GM21717 (cell line): ENCODE measurements around the gene PFKFB2.

Source experiments
- ATAC-seq: cut with Tn5 transposase; IDR thresholded peaks from one replicate; pipeline ENCODE4 v1.9.1; 2021; ENCODE audit warnings: mild to moderate bottlenecking, moderate library complexity; ENCODE audit not compliant: unreplicated experiment

The PFKFB2 gene

DNA sequence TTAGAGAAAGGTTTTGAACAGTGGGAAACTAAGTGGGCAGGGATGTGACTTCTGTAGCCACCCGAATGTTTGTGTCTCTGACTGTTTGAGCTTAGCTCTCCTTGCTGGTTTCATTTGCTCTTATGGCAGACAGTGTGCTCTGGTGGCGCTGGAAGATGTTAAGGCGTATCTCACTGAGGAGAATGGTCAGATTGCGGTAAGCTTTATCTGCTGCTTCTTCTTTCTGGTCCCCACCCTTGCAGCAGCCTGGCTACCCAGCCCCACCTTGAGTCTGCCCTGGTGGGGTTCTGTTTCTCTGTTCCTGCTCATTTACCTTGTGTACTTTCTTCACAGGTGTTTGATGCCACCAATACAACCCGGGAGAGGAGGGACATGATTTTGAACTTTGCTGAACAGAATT is 9.9 kb downstream of the PFKFB2 start:
- no peak for ATAC-seq

DNA sequence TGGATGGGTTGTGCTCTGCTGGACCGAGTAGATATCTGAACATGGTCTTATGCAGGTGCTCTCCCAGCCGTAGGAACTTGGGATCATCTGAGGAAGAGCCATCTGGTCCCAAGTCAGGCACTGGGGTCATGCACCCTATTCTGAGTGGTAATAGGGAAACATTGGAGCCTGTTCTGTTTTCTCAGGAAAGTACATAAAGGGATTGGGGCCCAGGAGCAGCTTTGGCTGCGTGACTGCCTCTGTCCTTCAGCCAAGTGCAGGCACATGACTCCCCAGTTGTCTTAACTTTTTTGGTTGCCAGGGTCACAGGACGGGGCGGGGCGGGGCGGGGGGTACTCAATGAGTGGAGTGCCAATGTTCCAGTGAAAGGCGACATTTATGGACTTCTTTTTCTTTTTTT is 11.5 kb downstream of the PFKFB2 start:
- ATAC-seq, result no peak

DNA sequence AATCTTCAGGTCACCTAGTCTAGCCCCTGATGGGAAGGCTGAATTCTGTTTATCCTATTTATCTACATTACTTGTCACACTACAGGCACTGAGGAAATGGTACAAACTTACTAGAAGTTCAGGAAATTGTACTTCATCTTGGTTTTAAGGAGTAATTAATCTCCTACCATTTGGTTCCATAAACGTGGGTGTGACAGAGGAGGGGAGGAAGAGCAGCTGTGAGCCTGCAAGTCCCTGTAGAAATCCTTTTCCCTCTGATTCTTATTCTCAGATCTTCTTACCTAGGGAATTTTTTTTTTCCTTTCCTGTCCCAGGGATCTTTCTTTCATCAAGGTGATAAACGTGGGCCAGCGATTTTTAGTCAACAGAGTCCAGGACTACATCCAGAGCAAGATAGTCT is 14.1 kb downstream of the PFKFB2 start:
- ATAC-seq, result no peak

DNA sequence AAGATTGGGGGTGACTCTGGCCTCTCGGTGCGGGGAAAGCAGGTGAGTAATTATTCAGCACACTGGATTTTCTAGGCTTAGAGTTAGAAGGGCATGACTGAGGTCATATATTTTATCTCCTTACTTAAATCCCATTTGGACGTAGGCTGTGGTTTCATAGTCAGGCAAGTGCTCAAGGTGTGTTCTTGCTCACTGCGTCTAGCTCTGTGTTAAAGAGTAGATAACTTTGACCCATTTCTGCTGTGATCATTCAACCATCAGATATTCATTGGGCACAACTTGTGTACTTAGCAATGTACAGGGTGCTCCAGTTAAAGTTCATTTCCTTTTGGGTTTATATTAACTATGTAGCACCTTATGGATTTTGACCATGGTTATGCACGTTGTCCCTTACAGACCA is 14.6 kb downstream of the PFKFB2 start:
- no peak for ATAC-seq

DNA sequence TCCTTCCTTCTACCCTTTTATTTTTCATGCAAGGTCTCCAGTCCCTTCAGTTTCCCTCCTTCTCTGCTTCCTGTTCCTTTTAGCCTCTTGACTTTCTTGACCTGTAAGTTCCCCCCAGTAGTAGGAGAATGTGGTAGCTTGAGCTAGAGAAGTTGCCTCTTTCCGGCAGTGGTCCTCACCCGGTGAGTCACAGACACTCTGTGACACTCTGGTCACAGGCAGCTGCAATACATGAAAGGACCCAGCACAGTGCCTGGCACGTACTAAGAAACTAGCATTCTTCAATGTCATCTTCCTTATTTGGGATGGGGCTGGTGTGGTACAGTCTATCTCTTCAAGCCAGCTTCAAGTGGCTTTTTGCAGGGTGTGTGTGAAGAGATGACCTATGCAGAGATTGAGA is 16.0 kb downstream of the PFKFB2 start:
- ATAC-seq, result no peak

DNA sequence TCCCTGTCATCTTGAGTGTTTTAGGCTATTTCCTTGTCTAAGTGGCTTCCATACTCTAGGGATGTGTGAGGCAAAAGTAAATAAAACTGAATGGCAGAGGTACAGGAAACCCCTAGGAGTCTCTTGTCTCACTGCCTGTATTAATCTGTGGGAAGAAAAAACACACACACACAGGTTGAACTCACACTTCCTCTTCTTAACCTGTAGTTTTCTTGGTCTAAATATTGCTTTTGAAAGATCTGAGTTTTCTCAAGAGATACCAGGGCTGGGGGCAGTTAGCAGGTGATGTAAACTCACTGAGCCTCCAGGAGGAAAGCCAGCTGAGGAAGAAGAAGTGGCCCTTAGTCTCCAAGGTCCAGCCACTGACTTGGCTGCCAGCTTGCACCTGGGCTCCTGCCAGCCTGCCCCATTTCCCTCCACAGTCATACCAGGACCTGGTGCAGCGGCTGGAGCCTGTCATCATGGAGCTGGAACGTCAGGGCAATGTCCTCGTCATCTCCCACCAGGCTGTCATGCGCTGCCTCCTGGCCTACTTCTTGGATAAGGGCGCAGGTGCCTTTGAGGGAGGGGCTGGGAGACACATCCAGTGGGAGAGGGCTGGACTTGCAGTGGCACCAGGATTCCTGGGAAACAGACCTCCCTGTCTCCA is 16.9 kb downstream of the PFKFB2 start:
- ATAC-seq, result no peak

DNA sequence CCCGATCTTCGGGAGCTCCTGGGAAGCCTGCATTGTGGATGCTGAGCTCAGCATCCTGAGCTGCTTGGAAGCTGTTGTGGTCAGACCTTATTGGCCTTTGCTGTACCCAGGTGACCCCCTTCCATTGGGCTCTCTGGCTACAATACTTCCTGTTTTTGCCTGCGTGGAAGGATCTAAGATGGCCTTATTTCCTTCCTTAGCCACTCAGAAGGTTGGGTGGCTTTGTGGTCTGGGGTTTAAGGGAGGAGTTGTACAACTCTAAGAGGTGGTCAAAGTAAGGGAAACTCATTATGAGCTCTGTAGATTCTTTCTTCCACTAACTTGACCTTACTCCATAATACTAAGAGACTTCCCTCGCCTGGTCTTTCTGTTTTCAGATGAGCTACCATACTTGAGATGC is 17.7 kb downstream of the PFKFB2 start:
- ATAC-seq, result no peak

DNA sequence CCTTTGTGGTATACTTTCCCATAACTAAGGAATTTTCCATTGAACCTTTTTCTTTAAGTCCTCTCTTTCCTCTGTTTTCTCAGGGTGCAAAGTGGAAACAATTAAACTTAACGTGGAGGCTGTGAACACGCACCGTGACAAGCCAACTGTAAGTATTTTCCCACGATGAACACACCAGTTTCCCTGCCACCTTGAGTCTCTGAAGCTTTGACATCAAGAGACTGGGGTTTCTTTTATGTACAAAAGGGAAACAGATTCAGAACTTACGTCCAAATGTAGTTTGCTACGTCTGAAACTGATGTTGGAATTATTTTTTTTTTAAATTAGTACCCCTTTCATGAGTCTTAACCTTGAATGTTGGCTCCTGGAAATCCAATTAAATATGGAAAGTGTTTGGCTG is 18.4 kb downstream of the PFKFB2 start:
- no peak for ATAC-seq

DNA sequence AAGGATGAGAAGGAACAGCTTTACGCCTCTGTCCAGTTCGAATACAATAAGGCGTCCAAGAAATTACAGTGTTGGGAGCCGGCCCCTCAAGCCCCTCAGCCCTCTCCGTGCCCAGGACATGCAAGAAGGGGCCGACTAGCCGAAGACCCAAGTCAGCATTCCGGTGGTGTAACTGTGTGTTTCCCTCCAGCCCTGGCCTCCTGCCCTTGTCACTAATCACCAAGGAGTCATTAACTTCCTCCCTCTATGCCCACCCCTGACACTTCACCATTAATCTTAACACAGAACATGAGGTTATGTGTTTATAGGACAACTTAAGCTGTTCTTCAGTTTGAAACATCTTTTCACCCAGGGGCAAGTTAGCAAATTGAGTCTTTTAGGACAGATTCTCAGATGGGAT is 19.2 kb downstream of the PFKFB2 start:
- no peak for ATAC-seq

DNA sequence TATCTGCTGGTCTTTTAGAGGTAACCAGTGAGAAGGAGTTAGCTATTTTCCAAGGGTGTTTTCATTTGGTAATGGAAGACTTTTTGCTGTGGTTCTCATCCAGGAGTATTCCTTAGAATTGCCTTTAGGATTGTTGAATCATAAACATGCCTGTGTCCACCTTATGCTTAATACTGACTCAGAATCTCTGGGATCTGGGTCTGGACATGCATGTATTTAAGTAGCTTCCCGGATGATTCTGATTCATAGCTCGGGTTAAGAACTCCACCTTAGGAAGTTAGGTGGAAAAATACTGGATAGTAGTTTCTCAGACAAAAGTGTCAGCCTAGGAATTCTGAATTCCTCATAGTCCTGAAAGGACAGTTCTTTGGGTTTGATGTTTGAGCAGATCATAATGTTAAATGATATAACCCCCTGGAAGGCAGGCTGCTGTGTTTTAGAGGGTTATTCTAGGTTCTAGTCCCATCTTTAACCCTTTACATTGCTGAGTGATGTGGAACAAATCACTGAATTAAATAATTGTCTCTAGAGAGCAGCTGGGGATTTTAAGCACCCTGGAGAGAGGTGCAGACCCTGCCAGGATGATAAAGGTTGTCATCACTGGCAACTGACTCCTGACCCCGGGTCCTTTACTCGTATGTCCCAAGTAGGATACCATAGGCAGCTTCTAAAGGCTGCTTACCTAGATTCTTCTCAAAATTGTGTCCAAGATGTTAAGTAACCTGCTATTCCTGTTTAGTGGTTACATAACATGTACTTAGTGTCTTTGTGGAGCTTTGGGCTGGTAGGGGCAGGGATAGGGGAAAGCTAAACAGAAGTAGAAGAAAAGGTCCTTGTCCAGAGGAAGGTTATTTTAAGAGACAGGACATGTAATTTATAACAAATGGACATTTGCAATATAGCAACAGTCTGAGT is 21.1 kb downstream of the PFKFB2 start:
- ATAC-seq, result no peak

DNA sequence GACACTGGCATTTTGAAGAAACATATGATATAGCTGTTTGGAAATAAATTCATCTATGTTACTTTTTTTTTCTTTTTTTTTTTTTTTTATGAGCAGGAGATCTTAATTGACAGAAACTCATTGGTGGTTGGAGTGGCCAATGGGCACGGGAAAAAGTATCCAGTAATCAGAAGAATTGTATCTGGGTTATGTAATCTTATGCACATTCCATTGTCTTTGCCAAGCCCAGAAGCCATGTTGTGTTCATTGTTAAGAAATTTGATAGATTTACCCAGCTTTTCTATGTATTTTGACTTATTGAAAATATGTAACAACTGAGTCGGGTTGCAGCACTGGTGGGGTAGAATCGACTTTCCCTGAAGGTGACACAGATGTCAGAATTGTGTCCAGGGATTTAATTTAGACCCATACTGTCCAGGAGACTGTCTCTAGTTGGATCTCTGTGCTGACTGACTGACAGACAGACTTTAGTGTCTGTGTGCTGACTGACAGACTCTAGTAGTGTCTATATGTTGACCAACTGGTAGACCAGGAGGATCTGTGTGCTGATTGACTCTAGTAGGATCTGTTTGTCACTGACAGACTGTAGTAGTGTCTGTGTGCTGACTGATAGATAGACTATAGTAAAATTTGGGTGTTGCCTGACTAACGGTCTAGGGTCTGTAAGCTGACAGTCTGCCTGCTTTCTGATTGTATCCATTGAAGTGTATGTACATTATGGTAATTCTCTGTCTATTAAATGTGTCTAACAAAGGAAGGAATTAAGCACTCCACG is 23.3 kb downstream of the PFKFB2 start:
- ATAC-seq, result no peak

DNA sequence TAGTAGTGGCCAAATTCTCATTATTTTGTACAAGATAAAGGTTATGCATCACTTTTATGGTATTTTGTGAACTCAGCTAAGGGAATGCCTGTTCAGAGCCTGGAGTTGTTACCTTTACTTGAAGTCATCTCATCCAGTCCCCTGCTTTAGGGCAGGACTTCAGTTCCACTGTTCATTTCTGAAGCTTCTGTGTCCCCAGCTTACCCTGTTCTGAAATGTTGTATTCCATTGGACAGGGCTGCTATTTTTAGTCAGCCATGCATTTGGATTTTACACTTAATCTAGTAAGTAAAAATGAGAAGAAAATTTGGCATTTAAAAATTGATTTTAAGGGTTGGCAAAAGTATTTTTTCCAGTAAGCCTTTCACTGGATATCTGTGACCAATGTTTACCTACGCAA is 23.9 kb downstream of the PFKFB2 start:
- ATAC-seq, result no peak

DNA sequence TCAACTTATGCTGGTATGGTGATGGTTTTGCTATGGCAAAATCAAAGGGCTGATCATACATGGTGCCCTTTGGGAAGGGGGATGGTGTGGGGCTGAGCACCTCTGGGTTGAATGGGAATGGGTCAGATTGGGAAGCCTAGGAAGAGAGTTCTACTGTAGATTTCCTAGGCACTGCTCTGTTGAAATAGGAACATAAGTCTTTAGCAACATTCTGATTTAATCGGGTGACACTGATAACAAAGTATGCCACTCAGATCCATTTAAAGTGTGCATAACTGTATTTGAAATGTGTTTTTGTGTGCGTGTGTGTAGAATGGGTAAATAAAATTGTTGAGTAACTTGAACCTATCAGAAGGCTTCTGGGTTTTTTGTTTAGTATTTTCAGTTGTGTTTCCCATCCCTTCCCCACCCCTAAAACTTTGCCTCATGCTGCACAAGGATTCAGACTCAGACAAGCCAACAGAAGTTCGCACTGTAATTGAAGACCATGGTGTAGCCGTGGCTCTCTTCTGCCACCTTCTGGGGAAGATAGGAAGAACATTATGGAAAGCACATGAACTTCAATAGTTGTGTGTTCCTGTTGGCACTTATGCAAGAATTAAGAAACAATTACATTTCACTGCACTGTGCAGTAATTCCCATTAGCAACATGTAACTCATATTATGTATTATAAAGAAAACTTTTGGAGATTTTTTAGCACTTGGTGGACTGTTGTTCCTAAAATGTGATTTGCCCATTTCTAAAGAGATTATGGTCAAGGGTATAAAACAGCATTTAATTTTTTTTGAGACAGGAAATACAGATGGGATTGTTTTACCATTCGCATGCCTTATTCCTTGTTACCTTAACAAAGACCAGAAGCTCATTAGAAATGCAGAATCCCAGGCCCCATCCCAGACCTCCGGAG is 24.6 kb downstream of the PFKFB2 start:
- ATAC-seq, result no peak

DNA sequence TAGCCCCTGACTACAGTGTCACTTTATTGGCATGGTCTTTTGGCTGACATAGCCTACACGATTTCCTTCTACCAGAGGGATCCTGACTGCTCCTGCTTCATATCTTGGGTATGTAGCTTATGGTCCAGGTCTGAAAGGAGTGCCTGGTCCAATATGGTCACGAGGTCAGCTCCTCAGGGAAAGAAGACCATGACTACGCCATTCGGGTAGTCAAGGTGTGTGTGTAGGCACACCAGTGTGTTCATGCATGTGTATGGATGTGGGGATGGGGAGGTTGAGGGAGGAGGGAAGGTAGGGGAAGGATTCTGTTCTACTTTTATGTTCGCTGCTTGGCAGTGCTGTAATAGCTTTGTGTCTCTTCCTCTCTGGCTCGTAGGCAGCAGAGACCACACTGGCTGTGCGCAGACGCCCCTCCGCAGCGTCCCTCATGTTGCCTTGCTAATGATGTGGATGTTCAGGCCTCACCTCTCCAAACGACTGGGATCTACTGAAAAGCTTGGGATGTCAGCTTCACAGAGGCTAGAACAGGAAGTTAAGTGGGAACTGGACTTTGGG is 25.6 kb downstream of the PFKFB2 start:
- ATAC-seq, result no peak

DNA sequence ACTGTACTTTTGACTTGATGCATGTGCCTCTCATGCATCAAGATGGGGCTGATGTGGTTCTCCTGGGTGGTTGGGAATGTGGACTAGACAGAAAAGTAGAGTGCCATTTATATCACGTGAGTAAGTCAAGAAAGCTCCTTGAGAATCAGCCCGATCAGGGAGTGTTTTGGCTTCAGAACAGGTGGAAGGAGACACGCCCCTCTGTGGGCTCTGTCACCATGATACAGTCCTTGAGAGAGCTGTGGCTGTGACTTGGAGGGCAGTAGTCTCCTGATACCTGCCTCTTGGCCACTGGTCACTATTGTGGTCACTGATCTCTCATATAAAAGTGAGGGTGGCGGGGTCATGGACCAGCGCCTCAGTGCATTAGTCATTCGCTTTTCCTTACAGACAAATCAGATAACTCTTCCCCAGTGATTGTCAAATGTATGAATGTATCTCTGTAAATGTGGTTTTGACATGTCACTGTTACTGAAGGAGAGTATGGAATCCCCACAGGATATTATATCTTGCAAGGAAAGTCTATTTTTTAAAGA is 26.7 kb downstream of the PFKFB2 start:
- no peak for ATAC-seq

DNA sequence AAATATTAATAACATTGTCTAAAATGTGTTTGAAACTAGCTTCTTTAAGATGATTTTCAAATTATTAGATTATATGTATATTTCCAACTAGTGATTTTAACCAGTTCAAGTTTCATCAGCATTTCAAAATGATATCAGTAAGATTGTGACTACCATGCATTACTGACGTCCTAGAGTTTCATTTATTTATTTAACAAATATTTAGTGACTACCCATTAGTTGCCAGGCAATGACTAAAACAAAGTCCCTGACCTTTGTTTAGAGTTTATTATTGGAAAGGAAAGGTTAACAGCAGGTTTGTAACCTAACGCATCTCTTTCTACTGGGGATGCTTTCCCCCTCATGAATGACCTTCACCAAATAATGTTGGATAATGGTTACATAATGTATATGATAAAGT is 28.0 kb downstream of the PFKFB2 start:
- ATAC-seq, result no peak

DNA sequence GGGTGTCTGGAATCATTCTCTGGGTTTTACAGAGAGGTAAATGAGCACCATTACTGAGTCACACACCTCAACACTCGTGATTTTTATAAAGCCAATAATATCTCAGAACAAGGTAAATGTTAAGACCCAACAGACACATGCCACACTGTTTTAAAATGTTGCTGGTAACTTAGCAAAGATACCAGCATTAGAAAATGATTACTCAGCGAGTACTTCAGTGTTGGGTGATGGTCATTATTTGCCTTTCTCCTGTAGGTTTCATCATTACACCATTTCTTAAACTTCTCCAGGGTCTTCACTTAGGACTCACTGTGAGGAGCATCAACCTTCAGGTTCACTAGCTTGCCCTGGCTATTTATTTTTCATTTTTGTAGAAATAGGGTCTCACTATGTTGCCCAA is 28.7 kb downstream of the PFKFB2 start:
- ATAC-seq, result no peak

DNA sequence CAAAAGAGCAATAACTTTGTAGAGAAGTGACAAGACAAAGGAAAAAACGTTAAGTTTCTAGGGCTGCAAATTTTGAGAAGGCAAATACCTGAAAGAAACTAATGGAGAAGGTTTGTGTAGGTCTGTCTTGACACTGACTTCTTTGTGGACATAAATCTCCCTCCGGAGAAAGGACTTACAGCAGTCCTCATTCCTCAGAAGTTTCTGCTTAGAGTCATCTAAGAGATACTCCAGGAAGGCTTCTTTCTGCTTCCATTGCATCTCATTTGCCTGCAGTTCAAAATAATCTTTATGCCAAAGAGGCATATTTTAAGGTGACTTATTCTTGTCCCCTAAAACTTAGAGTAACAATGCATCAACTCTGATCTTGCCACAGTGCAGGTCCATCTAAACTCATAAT is 31.2 kb downstream of the PFKFB2 start:
- no peak for ATAC-seq

DNA sequence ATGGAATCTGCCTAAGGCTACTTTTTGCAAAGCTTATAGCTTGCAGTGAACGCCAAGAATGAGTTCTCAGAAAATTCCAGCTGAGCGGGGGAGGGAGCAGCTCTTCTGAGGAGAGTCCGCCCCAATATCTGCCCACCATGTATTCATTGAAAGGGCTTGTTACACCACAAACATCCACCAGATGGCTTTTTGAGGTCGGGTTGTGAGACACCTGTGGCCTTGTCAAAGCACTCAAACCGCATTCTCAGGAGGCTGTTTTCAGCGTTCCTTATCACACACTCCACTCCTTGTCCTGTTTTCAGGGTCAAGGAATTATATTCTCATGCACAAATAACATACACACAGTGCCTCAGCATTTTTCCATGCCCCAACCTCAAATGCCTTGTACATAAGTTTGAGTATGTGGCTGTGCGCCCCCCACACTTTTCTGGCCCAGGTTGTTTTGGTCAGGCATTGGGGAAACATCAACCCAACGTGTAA is 31.7 kb downstream of the PFKFB2 start:
- no peak for ATAC-seq

DNA sequence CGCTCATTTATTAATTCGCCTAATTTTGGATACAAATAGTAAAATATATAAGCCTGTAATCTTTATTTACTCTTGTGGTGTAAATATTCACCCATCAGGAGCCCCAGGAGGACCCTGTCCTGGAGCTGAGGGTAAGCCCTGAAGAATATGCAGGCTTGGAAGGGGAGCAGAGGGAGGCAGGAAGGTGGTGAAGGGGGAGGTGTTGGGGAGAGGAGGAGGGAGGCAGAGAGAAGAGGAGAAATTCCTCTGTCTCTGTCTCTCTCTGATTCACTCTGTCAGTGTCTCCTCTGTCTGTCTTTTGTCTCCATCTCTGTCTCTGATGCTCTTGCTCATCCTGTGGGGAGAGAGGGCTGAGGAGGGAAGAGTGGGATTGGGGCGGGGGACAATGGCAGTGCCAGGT is 32.8 kb downstream of the PFKFB2 start:
- ATAC-seq, result no peak
